Measurements from ENCODE around the gene FHOD1.

FHOD1 gene

GRCh38 chr16:67191411-67191994, 55.8 kb downstream of the FHOD1 start:
- no peak for DNase-seq (ENCODE audit: low read depth in 2 of 2)

- DNase-seq (ENCODE audit: low read depth in 2 of 2) = no peak
These were observed 56.6 kb downstream of the FHOD1 start for GRCh38 chr16:67190448-67191399.

GRCh38 chr16:67190041-67190440, 57.2 kb downstream of the FHOD1 start, which contains the start of gene EXOC3L1:
TSS of gene EXOC3L1 (minus strand) at chr16:67190136. CDS start at chr16:67189676, 460 bp downstream.
- no peak for DNase-seq (ENCODE audit: low read depth in 2 of 2)

- no peak for DNase-seq (ENCODE audit: low read depth in 2 of 2)
These were observed 58.5 kb downstream of the FHOD1 start for GRCh38 chr16:67188798-67189197.

- DNase-seq (ENCODE audit: low read depth in 2 of 2) = no peak
These were observed 59.0 kb downstream of the FHOD1 start for GRCh38 chr16:67188323-67188722.

- DNase-seq (ENCODE audit: low read depth in 2 of 2) = no peak
These were observed 59.9 kb downstream of the FHOD1 start for GRCh38 chr16:67187175-67187890.

GRCh38 chr16:67186550-67186950, 60.7 kb downstream of the FHOD1 start:
- no peak for DNase-seq (ENCODE audit: low read depth in 2 of 2)

GRCh38 chr16:67185651-67186134, 61.6 kb downstream of the FHOD1 start:
- DNase-seq (ENCODE audit: low read depth in 2 of 2) = no peak

- DNase-seq (ENCODE audit: low read depth in 2 of 2) = peak; percentile 58 to 74
These were observed 62.2 kb downstream of the FHOD1 start for GRCh38 chr16:67184995-67185650.

- DNase-seq (ENCODE audit: low read depth in 2 of 2) = no peak
These were observed 62.8 kb downstream of the FHOD1 start for GRCh38 chr16:67184453-67184994.

GRCh38 chr16:67183627-67184452, 63.4 kb downstream of the FHOD1 start, which contains the start of gene MATCAP1:
TSS of gene MATCAP1 (minus strand) at chr16:67183963. CDS start at chr16:67180610, 3,353 bp downstream.
- DNase-seq (ENCODE audit: low read depth in 2 of 2) = peak; percentile 72 to 85

- no peak for DNase-seq (ENCODE audit: low read depth in 2 of 2)
These were observed 64.0 kb downstream of the FHOD1 start for GRCh38 chr16:67183284-67183626.

GRCh38 chr16:67182288-67182687, 65.0 kb downstream of the FHOD1 start:
- no peak for DNase-seq (ENCODE audit: low read depth in 2 of 2)

GRCh38 chr16:67181346-67181745, 65.9 kb downstream of the FHOD1 start:
- no peak for DNase-seq (ENCODE audit: low read depth in 2 of 2)

GRCh38 chr16:67180166-67180565, 67.1 kb downstream of the FHOD1 start:
- no peak for DNase-seq (ENCODE audit: low read depth in 2 of 2)

- DNase-seq (ENCODE audit: low read depth in 2 of 2) = no peak
These were observed 67.7 kb downstream of the FHOD1 start for GRCh38 chr16:67179421-67180080.

Measured in stimulated activated CD8-positive, alpha-beta memory T cell treated with anti-CD3 and anti-CD28 coated beads, Interleukin-2, amount 100 ng/mL, for 1 hour (primary cell).